Panc1 (cell line): ENCODE results near the gene CUX1.

Experiments used
- CTCF ChIP-seq: fragments of 450-650 bp; IDR thresholded peaks from 2 replicates; pipeline ENCODE4 v1.5.1; 2017; ENCODE audit warnings: mild to moderate bottlenecking
- POLR2AphosphoS5 ChIP-seq: IDR thresholded peaks from 2 replicates; pipeline ENCODE4 v1.6.1; 2012; ENCODE audit warnings: mild to moderate bottlenecking, low read depth, low read length, moderate library complexity
- REST ChIP-seq, 2 experiments: IDR thresholded peaks; 2 replicates each; pipeline ENCODE4 v1.6.1; 2011 to 2012; ENCODE audit warnings: low read depth in 2 of 2, control low read depth in 1 of 2, low read length in 1 of 2, mild to moderate bottlenecking in 1 of 2, moderate library complexity in 1 of 2; ENCODE audit not compliant: insufficient read depth in 1 of 2

GRCh38 chr7:102120666-102121195 is 303.3 kb downstream of the CUX1 start:
- TF ChIP-seq CTCF (no peak), REST (IDR thresholded peaks at IDR 0.05; ENCODE audit: insufficient read depth in 1 of 2, low read depth in 2 of 2, low read length in 1 of 2) (no peak), POLR2AphosphoS5 (no peak)
